H1 (cell line): Measurements from ENCODE around the gene TMSB10. TPM values are rescaled to one million over a fixed set of nuclear protein-coding genes. Genes with fewer than 3 reads are reported as not detected.

Experiments
- POU5F1 ChIP-seq: IDR thresholded peaks from 2 replicates; pipeline ENCODE4 v1.6.1; 2011; ENCODE audit warnings: low read depth, mild to moderate bottlenecking, low read length, moderate library complexity
- polyA plus RNA-seq, 7 experiments: library from polyadenylated mRNA; depleted of rRNA in 3 of 7; stranded (reverse) in 5 of 7; unstranded in 2 of 7; fragments of >200 nt in 5 of 7; fragments of 200-250 nt in 2 of 7; gene quantifications; 1 replicate in 5 of 7; 2 replicates in 1 of 7; 4 replicates in 1 of 7; pipeline versions ENCODE4 v1.2.1 to v1.2.3, GENCODE V29; 2011 to 2013; ENCODE audit warnings: missing spikeins in 2 of 7, mixed read lengths in 2 of 7
- total RNA-seq: library from RNA; stranded (reverse); fragmentation: NEBNext Ultra II Directional; extraction: Animal tissue kit (Norgen Biotek cat#: 25700); gene quantifications from 2 replicates; pipeline ENCODE4 v1.2.1, GENCODE V29; 2021

Gene TMSB10
- total and polyA plus RNA-seq, 2 of the 8 experiments (the other 6 are each of a cell fraction or from before 2014, with no cell fraction given) = 593 to 1,075 TPM

DNA sequence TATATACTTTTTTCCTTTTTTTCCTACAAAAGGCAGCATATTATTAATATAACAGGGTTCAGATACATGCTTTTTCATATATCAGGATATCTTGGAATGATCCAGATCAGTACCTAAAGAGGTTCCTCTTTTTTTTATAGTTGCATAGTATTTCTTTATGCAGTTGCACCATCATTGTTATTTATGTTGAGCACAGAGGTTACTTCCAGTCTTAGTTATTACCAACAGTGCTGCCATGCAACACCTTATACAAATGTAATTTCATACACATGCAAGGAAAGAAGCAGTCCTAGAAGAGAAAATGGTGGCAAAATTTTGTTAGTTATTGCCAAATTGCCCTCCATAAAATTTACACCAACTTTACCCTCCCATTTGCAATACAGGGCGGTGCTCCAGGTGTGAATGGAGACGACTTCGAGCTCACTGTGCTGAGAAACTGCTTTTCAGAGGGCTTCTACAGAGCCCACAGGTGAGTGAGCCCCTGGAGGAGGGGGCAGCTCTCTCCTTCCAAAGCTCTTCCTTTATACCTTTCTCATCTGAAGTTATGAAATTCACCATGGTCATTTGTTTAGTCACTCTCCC is 35.5 kb downstream of the TMSB10 start (continued):
- TF ChIP-seq POU5F1 = no peak
